Liver (tissue), 9 donors: Measurements from ENCODE around the gene DIPK1A. TPM values are rescaled to one million over a fixed set of nuclear protein-coding genes. Genes with fewer than 3 reads are reported as not detected.
"Not testable (repeated sequence)": the region's sequence is repeated elsewhere in the genome, so short reads cannot be mapped to it uniquely, and the experiment has no call there.

ENCODE experiments used
- DNase-seq: peaks from one replicate; pipeline ENCODE4 v3.0.0-alpha.2; 2017; ENCODE audit warnings: low spot score
- H3K27ac ChIP-seq, 2 donors: one replicate each; pipeline ENCODE4 v1.7.0; 2013; ENCODE audit warnings: inconsistent platforms in 2 of 2, low read length in 2 of 2, control low read depth in 1 of 2, low read depth in 1 of 2, mild to moderate bottlenecking in 1 of 2
- H3K27me3 ChIP-seq, 4 donors: one replicate each; pipeline versions ENCODE4 v1.6.1 to v1.7.0; 2013; ENCODE audit warnings: low read length in 3 of 4, inconsistent platforms in 1 of 4, mild to moderate bottlenecking in 1 of 4, moderate library complexity in 1 of 4; ENCODE audit not compliant: control insufficient read depth in 4 of 4, insufficient read depth in 4 of 4
- H3K36me3 ChIP-seq, 4 donors: one replicate each; pipeline versions ENCODE4 v1.6.1 to v1.7.0; 2013; ENCODE audit warnings: low read length in 3 of 4, mild to moderate bottlenecking in 3 of 4, low read depth in 1 of 4, moderate library complexity in 1 of 4; ENCODE audit not compliant: control insufficient read depth in 4 of 4, insufficient read depth in 3 of 4
- H3K4me1 ChIP-seq, 4 donors: one replicate each; pipeline versions ENCODE4 v1.6.1 to v1.7.0; 2013; ENCODE audit warnings: low read length in 3 of 4, mild to moderate bottlenecking in 3 of 4, moderate library complexity in 1 of 4; ENCODE audit not compliant: control insufficient read depth in 4 of 4, insufficient read depth in 4 of 4
- H3K4me3 ChIP-seq, 3 donors: one replicate each; pipeline versions ENCODE4 v1.6.1 to v1.7.0; 2013; ENCODE audit warnings: low read length in 3 of 3, control low read depth in 1 of 3, low read depth in 1 of 3, mild to moderate bottlenecking in 1 of 3
- H3K9ac ChIP-seq, 2 donors: one replicate each; pipeline ENCODE4 v1.7.0; 2013; ENCODE audit warnings: low read length in 2 of 2, mild to moderate bottlenecking in 2 of 2, moderate library complexity in 2 of 2, control low read depth in 1 of 2, low read depth in 1 of 2
- H3K9me3 ChIP-seq, 4 donors: one replicate each; pipeline versions ENCODE4 v1.6.1 to v1.7.0; 2013; ENCODE audit warnings: low read length in 3 of 4; ENCODE audit not compliant: control insufficient read depth in 4 of 4
- EGR1 ChIP-seq, 2 donors: IDR thresholded peaks; 2 replicates each; pipeline ENCODE4 v1.6.1; 2016 to 2018; ENCODE audit warnings: antibody characterized with exemption in 2 of 2, low read depth in 2 of 2
- FOXA2 ChIP-seq: IDR thresholded peaks from 2 replicates; pipeline ENCODE4 v1.6.1; 2016; ENCODE audit warnings: antibody characterized with exemption
- GABPA ChIP-seq, 2 donors: IDR thresholded peaks in 1 of 2; conservative IDR thresholded peaks in 1 of 2; 2 replicates each; pipeline ENCODE4 v1.6.1; 2016; ENCODE audit warnings: antibody characterized with exemption in 2 of 2, mild to moderate bottlenecking in 1 of 2, moderate library complexity in 1 of 2
- HNF4A ChIP-seq, 2 donors: conservative IDR thresholded peaks; 2 replicates each; pipeline ENCODE4 v1.6.1; 2016; ENCODE audit warnings: antibody characterized with exemption in 2 of 2, mild to moderate bottlenecking in 2 of 2
- NR2F2 ChIP-seq: IDR thresholded peaks from 2 replicates; pipeline ENCODE4 v1.6.1; 2016; ENCODE audit warnings: antibody characterized with exemption
- TAF1 ChIP-seq: conservative IDR thresholded peaks from 2 replicates; pipeline ENCODE4 v1.6.1; 2016; ENCODE audit warnings: antibody characterized with exemption, mild to moderate bottlenecking
- YY1 ChIP-seq: IDR thresholded peaks from 2 replicates; pipeline ENCODE4 v1.6.1; 2016; ENCODE audit warnings: antibody characterized with exemption, mild to moderate bottlenecking
- WGBS: extraction: QIAGEN DNeasy Blood & Tissue Kit; methylation state at CpG from one replicate; pipeline ENCODE4 v1.1.7; 2013; 5-methylcytosine and 5-hydroxymethylcytosine counted together
- polyA plus RNA-seq, 2 donors: library from polyadenylated mRNA; stranded (reverse) in 1 of 2; unstranded in 1 of 2; fragments of 200-250 nt in 1 of 2; fragments of >200 nt in 1 of 2; fragmentation: Nextera tagmentation in 1 of 2; extraction: Ambion mirVana in 1 of 2; gene quantifications; one replicate each; pipeline versions ENCODE4 v1.2.1 to v1.2.3, GENCODE V29; 2013 to 2015
- total RNA-seq, 2 donors: library from RNA; depleted of rRNA; stranded (reverse); fragments of >200 nt; gene quantifications; one replicate each; pipeline ENCODE4 v1.2.3, GENCODE V29; 2014
- TF ChIP-seq, protein P1 (sequence below): IDR thresholded peaks from 2 replicates; pipeline ENCODE4 v1.6.1; 2016; ENCODE audit warnings: antibody characterized with exemption
- TF ChIP-seq, protein P2 (sequence below): IDR thresholded peaks from 2 replicates; pipeline ENCODE4 v1.6.1; 2016; ENCODE audit warnings: antibody characterized with exemption
- TF ChIP-seq, protein P3 (sequence below): fragments of 150-350 bp; IDR thresholded peaks from 2 replicates; pipeline ENCODE4 v1.5.1; 2017; ENCODE audit warnings: improper control_type of control experiment, low read depth, low read length; ENCODE audit not compliant: missing input control
- donor health status: healthy.
- donor health status: healthy.
- donor health status: healthy.
- donor health status: healthy.
- donor health status: healthy.

DIPK1A gene
- total and polyA plus RNA-seq, 4 donors = 7.9 to 11.6 (median 10.2) TPM

DNA sequence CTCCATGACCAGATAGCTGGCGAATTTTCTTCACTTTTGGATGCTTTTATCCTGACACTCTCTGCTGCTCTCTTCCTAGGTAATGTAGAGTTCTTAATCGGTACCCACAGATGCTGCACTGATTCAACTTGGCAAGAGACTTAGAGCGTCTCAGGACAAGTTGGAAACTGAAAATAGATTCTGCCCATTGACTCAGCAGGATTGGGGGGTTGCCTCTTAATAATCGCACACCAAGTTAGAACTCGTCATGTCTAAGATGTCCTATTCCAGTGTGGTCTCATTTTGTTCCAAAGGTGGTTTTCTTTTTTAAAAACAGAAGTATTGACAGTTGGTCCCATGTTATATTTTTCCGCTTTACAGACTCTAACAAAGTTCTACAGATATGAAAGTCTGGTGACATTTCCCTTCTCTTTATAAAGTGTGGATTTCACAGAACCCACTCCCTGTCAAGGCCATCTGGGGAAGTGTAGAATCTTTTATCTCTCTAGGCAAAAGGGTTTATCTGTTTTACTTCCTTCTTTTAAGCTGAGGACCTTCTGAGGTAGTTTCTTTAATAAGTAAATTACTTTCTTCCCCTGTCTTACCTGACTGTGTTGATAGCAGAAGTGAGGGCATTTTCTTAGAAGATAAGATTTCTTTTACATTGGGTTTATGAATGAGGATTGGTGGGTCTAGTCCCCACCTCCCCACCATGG lies 12.1 kb upstream of the DIPK1A start (continued):
- no peak for TF ChIP-seq GABPA (IDR thresholded peaks at IDR 0.05 in 1 of 2, conservative IDR thresholded peaks at IDR 0.05 in 1 of 2)
- TF ChIP-seq EGR1 (IDR thresholded peaks at IDR 0.05; ENCODE audit: low read depth in 2 of 2) = no peak
- no peak for TF ChIP-seq NR2F2
- TF ChIP-seq YY1 = no peak
- no peak for TF ChIP-seq HNF4A (conservative IDR thresholded peaks at IDR 0.05)
- TF ChIP-seq, protein P1, sequence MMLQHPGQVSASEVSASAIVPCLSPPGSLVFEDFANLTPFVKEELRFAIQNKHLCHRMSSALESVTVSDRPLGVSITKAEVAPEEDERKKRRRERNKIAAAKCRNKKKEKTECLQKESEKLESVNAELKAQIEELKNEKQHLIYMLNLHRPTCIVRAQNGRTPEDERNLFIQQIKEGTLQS = no peak
- TF ChIP-seq, protein P2, sequence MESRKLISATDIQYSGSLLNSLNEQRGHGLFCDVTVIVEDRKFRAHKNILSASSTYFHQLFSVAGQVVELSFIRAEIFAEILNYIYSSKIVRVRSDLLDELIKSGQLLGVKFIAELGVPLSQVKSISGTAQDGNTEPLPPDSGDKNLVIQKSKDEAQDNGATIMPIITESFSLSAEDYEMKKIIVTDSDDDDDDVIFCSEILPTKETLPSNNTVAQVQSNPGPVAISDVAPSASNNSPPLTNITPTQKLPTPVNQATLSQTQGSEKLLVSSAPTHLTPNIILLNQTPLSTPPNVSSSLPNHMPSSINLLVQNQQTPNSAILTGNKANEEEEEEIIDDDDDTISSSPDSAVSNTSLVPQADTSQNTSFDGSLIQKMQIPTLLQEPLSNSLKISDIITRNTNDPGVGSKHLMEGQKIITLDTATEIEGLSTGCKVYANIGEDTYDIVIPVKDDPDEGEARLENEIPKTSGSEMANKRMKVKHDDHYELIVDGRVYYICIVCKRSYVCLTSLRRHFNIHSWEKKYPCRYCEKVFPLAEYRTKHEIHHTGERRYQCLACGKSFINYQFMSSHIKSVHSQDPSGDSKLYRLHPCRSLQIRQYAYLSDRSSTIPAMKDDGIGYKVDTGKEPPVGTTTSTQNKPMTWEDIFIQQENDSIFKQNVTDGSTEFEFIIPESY = no peak

DNA sequence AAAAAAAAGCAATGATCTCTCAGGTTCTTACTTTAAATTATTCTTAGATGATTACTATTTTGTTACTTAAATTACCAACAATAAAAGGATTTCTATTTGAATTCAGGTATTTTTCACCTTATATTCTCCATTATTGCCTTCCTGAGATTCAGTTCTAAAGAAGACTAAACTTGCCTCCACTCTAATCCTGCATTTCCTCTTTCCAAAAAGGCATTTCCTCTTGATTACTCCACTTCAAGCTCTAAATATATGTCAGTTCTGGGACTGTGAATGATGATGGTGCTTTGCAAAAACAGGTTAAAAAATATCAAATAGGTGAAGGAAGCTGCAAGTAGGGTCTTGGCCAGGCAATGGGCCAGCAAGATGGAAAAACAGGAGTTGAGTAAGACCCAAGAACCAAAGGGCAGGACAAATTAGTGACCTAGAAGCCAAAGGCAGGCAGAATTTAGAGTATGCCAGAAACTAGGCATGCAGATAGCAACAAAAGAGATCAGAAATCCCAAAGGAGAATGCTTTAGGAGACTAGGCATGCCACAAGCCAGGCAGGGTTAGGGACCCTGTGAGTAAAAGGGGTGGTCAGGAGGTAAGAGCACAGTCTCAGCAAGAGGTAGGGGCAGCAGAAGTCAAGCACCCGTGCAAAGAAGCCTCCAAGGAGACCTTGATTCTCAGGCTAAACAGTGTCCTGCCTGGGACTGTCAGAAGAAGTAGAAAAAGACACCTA lies 11.3 kb upstream of the DIPK1A start:
- no peak for DNase-seq
- Histone ChIP-seq H3K9ac (no peak overlapping the region), H3K4me3 (no peak overlapping the region), H3K27ac (no peak overlapping the region), H3K9me3 (no peaks in the 10 kb centered on the region), H3K4me1 (peaks cover 0 to 2% (median 0%) of the 10 kb centered on the region in 4 donors), H3K27me3 (no peaks in the 10 kb centered on the region), H3K36me3 (no peaks in the 10 kb centered on the region)
- 65% methylated on average over 1 of the region's 1 CpG for WGBS
- TF ChIP-seq TAF1 = no peak
- TF ChIP-seq GABPA (IDR thresholded peaks at IDR 0.05 in 1 of 2, conservative IDR thresholded peaks at IDR 0.05 in 1 of 2) = no peak
- TF ChIP-seq FOXA2 = no peak
- TF ChIP-seq, protein P3, sequence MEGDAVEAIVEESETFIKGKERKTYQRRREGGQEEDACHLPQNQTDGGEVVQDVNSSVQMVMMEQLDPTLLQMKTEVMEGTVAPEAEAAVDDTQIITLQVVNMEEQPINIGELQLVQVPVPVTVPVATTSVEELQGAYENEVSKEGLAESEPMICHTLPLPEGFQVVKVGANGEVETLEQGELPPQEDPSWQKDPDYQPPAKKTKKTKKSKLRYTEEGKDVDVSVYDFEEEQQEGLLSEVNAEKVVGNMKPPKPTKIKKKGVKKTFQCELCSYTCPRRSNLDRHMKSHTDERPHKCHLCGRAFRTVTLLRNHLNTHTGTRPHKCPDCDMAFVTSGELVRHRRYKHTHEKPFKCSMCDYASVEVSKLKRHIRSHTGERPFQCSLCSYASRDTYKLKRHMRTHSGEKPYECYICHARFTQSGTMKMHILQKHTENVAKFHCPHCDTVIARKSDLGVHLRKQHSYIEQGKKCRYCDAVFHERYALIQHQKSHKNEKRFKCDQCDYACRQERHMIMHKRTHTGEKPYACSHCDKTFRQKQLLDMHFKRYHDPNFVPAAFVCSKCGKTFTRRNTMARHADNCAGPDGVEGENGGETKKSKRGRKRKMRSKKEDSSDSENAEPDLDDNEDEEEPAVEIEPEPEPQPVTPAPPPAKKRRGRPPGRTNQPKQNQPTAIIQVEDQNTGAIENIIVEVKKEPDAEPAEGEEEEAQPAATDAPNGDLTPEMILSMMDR = no peak
- TF ChIP-seq, protein P2 = no peak
- no peak for TF ChIP-seq EGR1 (IDR thresholded peaks at IDR 0.05; ENCODE audit: low read depth in 2 of 2)

DNA sequence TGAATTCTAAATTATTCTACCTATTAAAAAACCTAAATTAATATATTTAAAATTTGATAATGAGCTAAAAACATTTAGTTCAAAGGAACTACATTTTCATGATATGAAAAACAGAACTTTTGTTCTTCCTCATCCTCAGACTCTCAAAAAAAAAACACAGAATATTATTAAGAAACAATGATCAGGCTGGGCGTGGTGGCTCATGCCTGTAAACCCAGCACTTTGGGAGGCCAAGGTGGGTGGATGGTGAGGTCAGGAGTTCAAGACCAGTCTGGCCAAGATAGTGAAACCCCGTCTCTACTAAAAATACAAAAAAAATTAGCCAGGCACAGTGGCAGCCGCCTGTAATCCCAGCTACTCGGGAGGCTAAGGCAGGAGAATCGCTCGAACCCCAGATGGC lies 10.7 kb upstream of the DIPK1A start:
- not testable (repeated sequence) for H3K9ac ChIP-seq, H3K4me3 ChIP-seq, H3K27ac ChIP-seq, DNase-seq, H3K4me1 ChIP-seq, H3K27me3 ChIP-seq, H3K9me3 ChIP-seq, H3K36me3 ChIP-seq
- WGBS = 73% methylated on average over 6 of the region's 6 CpGs
